GM12891 (cell line): ENCODE results near the gene HIF3A.

Experiments
- POLR2A ChIP-seq: IDR thresholded peaks from 2 replicates; pipeline ENCODE4 v1.6.1; 2011; ENCODE audit warnings: low read depth, low read length, control low read depth
- POLR2AphosphoS5 ChIP-seq: IDR thresholded peaks from 2 replicates; pipeline ENCODE4 v1.6.1; 2011; ENCODE audit warnings: low read depth, low read length, control low read depth
- TAF1 ChIP-seq: IDR thresholded peaks from 2 replicates; pipeline ENCODE4 v1.6.1; 2011; ENCODE audit warnings: low read depth, low read length, control low read depth

DNA sequence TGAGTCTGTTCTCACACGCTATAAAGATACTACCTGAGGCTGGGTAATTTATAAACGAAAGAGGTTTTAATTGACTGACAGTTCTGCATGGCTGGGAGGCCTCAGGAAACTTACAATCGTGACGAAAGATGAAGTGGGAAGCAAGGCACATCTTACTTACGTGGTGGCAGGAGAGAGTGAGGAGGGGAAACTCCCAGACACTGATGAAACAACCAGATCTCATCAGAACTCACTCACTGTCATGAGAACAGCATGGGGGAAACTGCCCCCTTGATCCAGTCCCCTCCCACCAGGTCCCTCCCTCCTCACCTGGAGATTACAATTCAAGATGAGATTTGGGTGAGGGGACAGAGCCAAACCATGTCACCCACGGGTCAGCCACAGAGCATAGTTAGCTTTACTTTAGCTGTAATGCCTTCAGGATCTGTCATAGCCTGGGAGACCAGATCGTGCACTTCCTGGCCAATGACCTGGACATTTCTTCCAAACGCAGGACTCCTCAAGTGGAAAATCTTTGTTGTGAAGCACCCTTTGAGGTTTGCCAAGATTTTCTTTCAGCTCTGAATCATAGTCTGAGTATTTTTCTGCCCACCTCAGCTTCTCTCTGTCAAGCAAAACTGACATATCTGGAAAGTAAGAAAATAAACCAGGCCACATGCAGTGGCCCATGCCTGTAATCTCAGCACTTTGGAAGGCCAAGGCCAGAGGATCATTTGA lies 25.2 kb upstream of the HIF3A start:
- no peak for TF ChIP-seq POLR2A
- no peak for TF ChIP-seq POLR2AphosphoS5
- no peak for TF ChIP-seq TAF1
